Pancreas (tissue), 10 donors: ENCODE data around the gene RANBP1. TPM values are rescaled to one million over a fixed set of nuclear protein-coding genes. Genes with fewer than 3 reads are reported as not detected.

Experiments
- ATAC-seq, 4 donors: fragments of 200-7000 bp; cut with Tn5 transposase; one replicate each; pipeline versions ENCODE4 v1.8.0 to v1.9.1; 2020; ENCODE audit warnings: mild to moderate bottlenecking in 4 of 4, moderate library complexity in 4 of 4
- DNase-seq, 6 donors: peaks; one replicate each; pipeline ENCODE4 v3.0.0-alpha.2; 2020
- FAIRE-seq: peaks from 2 replicates; lab custom pipeline; 2012; peaks lifted over from hg19 to GRCh38; lab: Jason Lieb, UNC
- H3K27ac ChIP-seq, 4 donors: fragments of 200-600 bp; sonication (generic); 1 replicate in 3 of 4; 2 replicates in 1 of 4; pipeline versions ENCODE4 v1.5.0 to v1.8.0; 2020
- H3K27me3 ChIP-seq, 4 donors: fragments of 200-600 bp; one replicate each; pipeline ENCODE4 v1.8.0; 2021
- H3K36me3 ChIP-seq, 3 donors: fragments of 200-600 bp; sonication (generic) in 1 of 3; one replicate each; pipeline versions ENCODE4 v1.5.0 to v1.8.0; 2020 to 2021
- H3K4me1 ChIP-seq, 3 donors: fragments of 200-600 bp; one replicate each; pipeline ENCODE4 v1.8.0; 2021
- H3K4me3 ChIP-seq, 4 donors: fragments of 200-600 bp; sonication (generic) in 2 of 4; one replicate each; pipeline versions ENCODE4 v1.5.0 to v1.8.0; 2020 to 2021
- H3K9me3 ChIP-seq, 4 donors: fragments of 200-600 bp; one replicate each; pipeline ENCODE4 v1.8.0; 2021
- CTCF ChIP-seq, 4 donors: fragments of 200-600 bp; sonication (generic) in 3 of 4; IDR thresholded peaks; one replicate each; pipeline versions ENCODE4 v1.5.0 to v1.8.0; 2021; ENCODE audit warnings: antibody characterized with exemption in 4 of 4
- WGBS, 2 donors: extraction: QIAGEN DNeasy Blood & Tissue Kit; methylation state at CpG; one replicate each; pipeline ENCODE4 v1.1.7; 2013; 5-methylcytosine and 5-hydroxymethylcytosine counted together
- intact Hi-C, 3 donors: fragments of 100-400 bp; cut with DNase I; formaldehyde crosslinking; loops; one replicate each; pipeline versions ENCODE4 v1.11.1 to v1.14.2; 2022
- polyA plus RNA-seq, 2 donors: library from polyadenylated mRNA; stranded (reverse); fragments of 200-250 nt; gene quantifications; one replicate each; pipeline ENCODE4 v1.2.3, GENCODE V29; 2013
- total RNA-seq, 6 donors: library from RNA; stranded (reverse); fragmentation: NEBNext Ultra II Directional in 4 of 6; extraction: Animal tissue kit (Norgen Biotek cat#: 25700) in 4 of 6; gene quantifications; one replicate each; pipeline versions ENCODE4 v1.2.1 to v1.2.4, GENCODE V29; 2021 to 2023
- donor health status: healthy with polysubstance abuse.
- donor health status: DM: no; HTN: no; CAD: no; lungs with moderate emphysema.
- donor health status: DM: no; HTN: no; CAD: no.
- donor health status: control.
- donor health status: control.
- donor health status: Bipolar disorder and iron deficiency.
- donor health status: DM: yes; HTN: yes; CAD: no.
- donor health status: DM: no; HTN: no; CAD: no.
- donor health status: DM: no; HTN: no; CAD: no.
- donor health status: DM: yes; HTN: yes; CAD: no.

Gene RANBP1
- total and polyA plus RNA-seq, 8 donors: 25.1 to 44.0 (median 34.3) TPM

GRCh38 chr22:20071524-20071972 is 44.4 kb upstream of the RANBP1 start:
- Histone ChIP-seq H3K4me1 (no peaks in the 10 kb centered on the region), H3K4me3 (no peak overlapping the region), H3K36me3 (no peaks in the 10 kb centered on the region), H3K27ac (no peak overlapping the region), H3K27me3 (no peaks in the 10 kb centered on the region), H3K9me3 (no peaks in the 10 kb centered on the region)
- ATAC-seq (no peak), DNase-seq (no peak), FAIRE-seq (no peak)
- 82 to 84% methylated on average over 8 of the region's 8 CpGs for WGBS, 2 donors
- intact Hi-C loops: no loop called here
- TF ChIP-seq CTCF (IDR thresholded peaks at IDR 0.05): no peak

DNA sequence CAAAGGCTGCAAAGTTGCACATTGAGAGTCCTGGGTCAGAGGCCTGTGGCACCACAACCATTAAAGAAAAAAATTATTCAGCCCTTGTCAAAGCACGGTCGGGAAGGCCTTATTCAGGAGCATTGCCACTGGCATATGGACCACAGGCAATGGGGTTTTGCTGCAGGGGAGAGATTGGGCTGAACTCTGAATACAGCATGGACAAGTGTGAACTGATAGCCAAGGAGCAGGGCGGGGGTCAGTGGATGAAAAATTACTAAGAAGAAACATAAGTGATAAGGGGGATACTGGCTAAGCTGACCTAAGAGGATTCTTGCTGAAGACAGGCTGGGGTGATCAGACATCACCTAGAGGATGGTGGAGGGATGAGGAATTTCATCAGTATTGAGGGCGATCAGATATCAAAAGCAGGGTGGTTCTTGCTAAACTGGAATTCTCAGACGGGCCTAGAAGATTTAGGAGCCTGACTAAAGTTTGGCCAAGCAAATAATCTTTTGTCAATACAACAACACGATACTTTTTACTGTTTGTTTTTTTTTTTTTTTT is 39.2 kb upstream of the RANBP1 start:
- intact Hi-C loops: no loop called here
- no peaks in the 10 kb centered on the region for H3K36me3 ChIP-seq
- no peak for DNase-seq
- no peak for FAIRE-seq
- TF ChIP-seq CTCF (IDR thresholded peaks at IDR 0.05): no peak
- peaks cover 6 to 11% (median 8%) of the 10 kb centered on the region in 3 donors for H3K4me1 ChIP-seq
- 53 to 56% methylated on average over 6 of the region's 6 CpGs for WGBS, 2 donors
- no peak overlapping the region for H3K27ac ChIP-seq
- no peaks in the 10 kb centered on the region for H3K9me3 ChIP-seq
- no peaks in the 10 kb centered on the region for H3K27me3 ChIP-seq
- H3K4me3 ChIP-seq: no peak overlapping the region
- ATAC-seq: no peak

- Histone ChIP-seq H3K27ac (peak within 1 kb of the TSS; percentile 77 to 83 (median 80)), H3K4me1 (peaks cover 16 to 31% (median 18%) of the 10 kb centered on the region in 3 donors), H3K9me3 (no peaks in the 10 kb centered on the region), H3K27me3 (no peaks in the 10 kb centered on the region), H3K4me3 (peak within 1 kb of the TSS; percentile 62 to 86 (median 72)), H3K36me3 (no peaks in the 10 kb centered on the region)
- no peak for TF ChIP-seq CTCF (IDR thresholded peaks at IDR 0.05)
- no peak for FAIRE-seq
- DNase-seq: peak; percentile 93 to 97 (median 94)
- 0 to 1% methylated on average over 86 to 100 of the region's 100 CpGs for WGBS, 2 donors
- intact Hi-C loops: no loop called here
- ATAC-seq: peak; percentile 94 to 97 (median 95)
Observed at GRCh38 chr22:20079745-20080444, 36.0 kb upstream of the RANBP1 start, which contains the start of gene DGCR8. DGCR8 (plus strand) TSS chr22:20080241; CDS start chr22:20085964, 5,723 bp downstream.

DNA sequence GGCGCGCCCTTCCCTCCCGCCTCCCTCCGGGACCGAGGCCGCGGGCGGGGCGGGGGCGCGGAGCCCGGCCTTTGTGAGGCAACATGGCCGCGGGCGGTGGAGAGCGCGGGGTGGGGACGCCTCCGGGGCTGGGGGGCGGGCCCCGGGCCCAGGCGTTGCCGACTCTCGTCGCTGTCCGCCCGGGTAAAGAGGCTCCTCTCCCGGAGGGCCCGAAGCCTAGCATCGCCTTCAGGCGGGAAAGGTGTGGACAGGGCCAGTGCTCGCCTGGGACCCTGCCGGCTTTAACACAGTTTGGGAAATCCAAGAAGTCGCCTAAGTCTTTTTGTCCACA is 35.5 kb upstream of the RANBP1 start:
- Histone ChIP-seq H3K9me3 (no peaks in the 10 kb centered on the region), H3K36me3 (no peaks in the 10 kb centered on the region), H3K27me3 (no peaks in the 10 kb centered on the region), H3K4me3 (peak overlapping the region; percentile 62 to 86 (median 72)), H3K27ac (peak overlapping the region; percentile 77 to 83 (median 80)), H3K4me1 (peaks cover 16 to 31% (median 18%) of the 10 kb centered on the region in 3 donors)
- FAIRE-seq: no peak
- intact Hi-C loops: no loop called here
- ATAC-seq: peak; percentile 38 to 59 (median 44)
- peak; percentile 43 to 81 (median 63) for DNase-seq
- TF ChIP-seq CTCF (IDR thresholded peaks at IDR 0.05): no peak
- 1% methylated on average over 21 to 34 of the region's 34 CpGs for WGBS, 2 donors
